ENCODE data around the gene INPP5D.
"Not testable (repeated sequence)": the region's sequence is repeated elsewhere in the genome, so short reads cannot be mapped to it uniquely, and the experiment has no call there.

Gene INPP5D

DNA sequence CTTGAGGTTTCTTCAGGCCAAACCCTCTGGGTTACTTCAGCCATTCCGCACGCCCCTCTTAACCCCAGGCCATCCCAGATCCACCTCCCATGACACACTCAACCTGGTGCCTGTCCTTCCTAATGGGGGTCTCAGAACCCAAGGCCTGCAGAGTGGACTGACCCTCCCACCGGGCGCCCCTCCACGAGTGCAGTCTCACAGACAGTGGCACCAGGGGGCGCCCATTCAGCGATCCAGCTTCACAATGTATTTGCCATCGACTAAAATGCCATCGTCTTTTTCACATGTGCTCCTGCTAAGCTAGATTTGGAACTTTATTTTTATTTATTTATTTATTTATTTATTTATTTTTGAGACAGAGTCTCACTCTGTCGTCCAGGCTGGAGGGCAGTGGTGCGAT lies 38.5 kb downstream of the INPP5D start:
- no peak overlapping the region for H3K4me3 ChIP-seq (ENCODE audit: control insufficient read depth, low read depth, low read length)
- DNase-seq (ENCODE audit: low read depth) = no peak
- TF ChIP-seq, protein P1, sequence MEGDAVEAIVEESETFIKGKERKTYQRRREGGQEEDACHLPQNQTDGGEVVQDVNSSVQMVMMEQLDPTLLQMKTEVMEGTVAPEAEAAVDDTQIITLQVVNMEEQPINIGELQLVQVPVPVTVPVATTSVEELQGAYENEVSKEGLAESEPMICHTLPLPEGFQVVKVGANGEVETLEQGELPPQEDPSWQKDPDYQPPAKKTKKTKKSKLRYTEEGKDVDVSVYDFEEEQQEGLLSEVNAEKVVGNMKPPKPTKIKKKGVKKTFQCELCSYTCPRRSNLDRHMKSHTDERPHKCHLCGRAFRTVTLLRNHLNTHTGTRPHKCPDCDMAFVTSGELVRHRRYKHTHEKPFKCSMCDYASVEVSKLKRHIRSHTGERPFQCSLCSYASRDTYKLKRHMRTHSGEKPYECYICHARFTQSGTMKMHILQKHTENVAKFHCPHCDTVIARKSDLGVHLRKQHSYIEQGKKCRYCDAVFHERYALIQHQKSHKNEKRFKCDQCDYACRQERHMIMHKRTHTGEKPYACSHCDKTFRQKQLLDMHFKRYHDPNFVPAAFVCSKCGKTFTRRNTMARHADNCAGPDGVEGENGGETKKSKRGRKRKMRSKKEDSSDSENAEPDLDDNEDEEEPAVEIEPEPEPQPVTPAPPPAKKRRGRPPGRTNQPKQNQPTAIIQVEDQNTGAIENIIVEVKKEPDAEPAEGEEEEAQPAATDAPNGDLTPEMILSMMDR (IDR thresholded peaks at IDR 0.05; ENCODE audit: control insufficient read depth, insufficient read depth, low read depth, low read length, missing control alignments) = peak; percentile 18

DNA sequence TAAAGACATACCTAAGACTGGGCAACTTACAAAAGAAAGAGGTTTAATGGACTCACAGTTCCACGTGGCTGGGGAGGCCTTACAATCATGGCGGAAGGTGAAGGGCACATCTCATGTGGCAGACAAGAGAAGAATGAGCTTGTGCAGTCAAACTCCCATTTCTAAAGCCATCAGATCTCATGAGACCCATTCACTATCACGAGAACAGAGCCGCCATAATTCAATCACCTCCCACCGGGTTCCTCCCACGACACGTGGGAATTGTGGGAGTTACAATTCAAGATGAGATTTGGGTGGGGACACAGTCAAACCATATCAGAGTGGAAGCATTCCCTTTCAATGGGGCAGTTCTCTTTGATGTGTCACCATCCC lies 39.7 kb downstream of the INPP5D start:
- not testable (repeated sequence) for H3K4me3 ChIP-seq (ENCODE audit: control insufficient read depth, low read depth, low read length)

DNA sequence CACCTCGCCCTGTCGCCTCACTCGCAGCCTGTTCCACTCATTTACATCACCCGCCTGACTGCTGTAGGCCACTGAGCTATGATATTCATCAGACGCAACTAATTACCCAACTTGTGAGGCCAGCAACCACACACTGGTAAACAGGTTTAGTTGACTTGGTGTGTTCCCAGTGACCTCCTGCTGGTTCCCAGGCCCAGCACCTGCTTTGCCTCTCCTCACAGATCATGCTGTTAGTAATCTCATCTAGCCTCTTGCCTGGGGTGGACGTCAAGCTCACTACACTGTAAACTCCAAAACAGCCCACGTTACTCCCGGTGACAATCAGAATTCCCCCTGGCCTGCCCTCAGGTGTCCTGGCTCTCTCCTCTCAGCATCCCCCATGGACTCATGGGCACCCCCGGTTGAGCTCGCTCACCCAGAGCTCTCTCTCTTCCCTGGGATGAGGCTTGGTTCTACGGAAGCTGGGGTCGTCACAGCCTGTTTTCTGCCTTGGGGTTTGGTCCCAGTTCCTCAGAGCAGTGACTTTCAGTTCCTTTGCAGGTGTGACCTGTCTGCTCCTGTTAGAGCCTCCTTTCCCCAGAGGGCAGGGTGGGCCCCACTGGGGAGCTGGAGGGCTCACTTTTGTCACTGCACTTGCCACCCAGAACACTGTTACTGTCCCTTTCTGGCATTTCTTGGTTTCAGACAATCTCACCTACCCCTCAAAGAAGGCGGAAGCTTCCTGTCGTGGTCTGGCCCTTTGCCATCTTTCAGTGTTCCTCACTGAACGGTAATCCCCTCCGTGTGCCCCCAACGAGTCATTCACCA lies 40.3 kb downstream of the INPP5D start:
- DNase-seq (ENCODE audit: low read depth) = no peak
- TF ChIP-seq, protein P1 (IDR thresholded peaks at IDR 0.05; ENCODE audit: control insufficient read depth, insufficient read depth, low read depth, low read length, missing control alignments) = no peak
- H3K4me3 ChIP-seq (ENCODE audit: control insufficient read depth, low read depth, low read length) = no peak overlapping the region

More for the DNA sequence above, 39.7 kb downstream of the INPP5D start:
- DNase-seq (ENCODE audit: low read depth) = not testable (repeated sequence)

DNA sequence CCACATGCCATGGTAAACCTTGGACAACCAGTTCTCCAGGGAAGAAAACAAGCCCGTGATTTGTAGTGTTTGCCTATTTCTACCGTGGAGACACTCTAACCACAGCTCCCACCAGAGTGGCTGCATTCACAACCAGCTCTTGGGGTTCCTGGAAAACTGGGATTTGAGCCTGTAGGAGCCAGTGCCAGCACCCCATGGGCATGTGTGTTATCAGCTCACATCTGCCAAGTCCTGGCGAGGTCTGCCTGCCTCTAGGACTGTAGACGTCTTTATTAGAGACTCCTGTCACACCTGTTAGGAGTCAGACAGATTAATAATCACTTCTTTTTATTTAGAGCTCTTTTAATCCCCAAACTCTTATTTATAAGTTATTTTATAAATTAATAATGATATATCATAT lies 41.0 kb downstream of the INPP5D start:
- DNase-seq (ENCODE audit: low read depth) = no peak
- TF ChIP-seq, protein P1 (IDR thresholded peaks at IDR 0.05; ENCODE audit: control insufficient read depth, insufficient read depth, low read depth, low read length, missing control alignments) = no peak
- no peak overlapping the region for H3K4me3 ChIP-seq (ENCODE audit: control insufficient read depth, low read depth, low read length)

DNA sequence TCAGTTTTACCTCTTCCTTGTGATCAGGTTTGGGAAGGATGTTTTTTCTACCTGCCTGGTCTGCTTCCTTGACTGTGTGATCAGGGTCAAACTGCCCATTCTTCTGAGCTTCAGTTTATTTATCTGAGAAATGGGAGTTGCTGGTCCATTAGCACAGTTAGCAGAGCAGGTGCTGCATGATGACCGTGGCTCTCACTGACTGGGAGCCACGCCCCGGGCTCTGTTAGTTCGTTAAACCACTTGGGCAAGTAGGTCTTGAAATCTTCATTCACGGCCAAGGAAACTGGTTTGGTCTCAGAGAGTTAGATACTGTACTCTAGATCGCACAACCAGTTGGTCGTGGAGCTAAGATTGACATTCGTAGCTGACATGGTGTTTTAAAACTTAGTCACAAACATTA lies 41.7 kb downstream of the INPP5D start:
- no peak for DNase-seq (ENCODE audit: low read depth)
- TF ChIP-seq, protein P1 (IDR thresholded peaks at IDR 0.05; ENCODE audit: control insufficient read depth, insufficient read depth, low read depth, low read length, missing control alignments) = no peak
- H3K4me3 ChIP-seq (ENCODE audit: control insufficient read depth, low read depth, low read length) = no peak overlapping the region

DNA sequence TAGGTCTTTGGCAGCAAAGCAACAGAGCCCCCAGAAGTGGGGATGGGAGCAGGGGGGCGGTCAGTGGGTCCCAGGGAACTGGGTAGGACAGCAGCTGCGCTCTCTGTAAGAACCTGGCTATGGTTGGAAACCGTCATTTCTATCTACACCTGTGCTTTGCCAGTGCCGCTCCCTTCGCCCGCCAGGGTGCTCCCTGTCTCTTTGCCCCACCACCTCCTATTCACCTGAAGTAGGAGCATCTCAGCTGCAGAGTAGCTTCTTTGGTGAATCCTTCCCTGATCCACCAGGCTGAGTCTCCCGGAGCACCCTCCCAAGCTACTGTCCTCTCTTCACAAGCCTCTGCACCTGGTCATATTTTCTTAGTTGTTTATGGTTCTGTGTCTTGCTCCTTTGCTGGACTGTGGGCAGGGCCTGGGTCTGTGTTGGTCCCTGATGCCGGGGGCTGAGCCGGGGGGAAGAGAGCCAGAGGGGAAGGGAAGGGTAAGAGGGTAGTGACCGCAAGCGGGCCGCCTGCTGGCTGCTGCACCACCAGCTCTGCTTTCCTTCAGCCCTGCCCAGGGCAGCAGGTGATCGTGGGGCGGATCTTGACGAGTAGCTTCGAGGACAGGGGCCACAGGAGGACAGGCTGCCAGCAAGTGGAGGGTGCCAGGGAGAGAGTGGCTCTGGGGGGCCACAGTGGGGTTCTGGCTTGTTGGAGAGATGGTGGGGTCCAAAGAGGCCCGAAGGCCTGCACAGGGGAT lies 45.2 kb downstream of the INPP5D start:
- no peak for DNase-seq (ENCODE audit: low read depth)
- TF ChIP-seq, protein P1 (IDR thresholded peaks at IDR 0.05; ENCODE audit: control insufficient read depth, insufficient read depth, low read depth, low read length, missing control alignments) = no peak
- H3K4me3 ChIP-seq (ENCODE audit: control insufficient read depth, low read depth, low read length) = no peak overlapping the region

DNA sequence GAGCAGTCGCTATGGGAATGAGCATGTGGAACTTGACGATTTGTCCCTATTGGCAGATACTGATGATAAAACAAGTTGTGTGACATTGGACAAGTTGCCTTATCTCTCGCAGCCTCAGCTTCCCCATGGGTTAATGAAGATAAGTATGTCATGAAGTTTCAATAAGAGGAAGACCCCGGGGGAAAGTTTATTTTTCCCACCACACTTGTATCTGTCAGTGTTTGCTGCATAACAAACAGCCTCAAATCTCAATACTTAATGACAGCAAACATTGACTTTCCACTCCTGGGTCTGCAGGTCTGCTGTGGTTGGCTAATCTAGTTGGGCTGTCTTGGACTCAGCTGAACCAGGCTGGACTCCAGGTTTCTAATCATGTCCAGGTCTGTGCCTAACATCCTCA lies 45.8 kb downstream of the INPP5D start:
- no peak for DNase-seq (ENCODE audit: low read depth)
- no peak overlapping the region for H3K4me3 ChIP-seq (ENCODE audit: control insufficient read depth, low read depth, low read length)
- TF ChIP-seq, protein P1 (IDR thresholded peaks at IDR 0.05; ENCODE audit: control insufficient read depth, insufficient read depth, low read depth, low read length, missing control alignments) = no peak

All from AG09309 (cell line).